H9 (cell line): Measurements from ENCODE around the gene SIK2. TPM values are rescaled to one million over a fixed set of nuclear protein-coding genes. Genes with fewer than 3 reads are reported as not detected.

Experiments used
- DNase-seq: peaks from one replicate; pipeline ENCODE4 v3.0.0-alpha.2; 2017
- H2AFZ ChIP-seq: one replicate; pipeline ENCODE4 v1.6.1; 2013; ENCODE audit warnings: mild to moderate bottlenecking, low read length, control low read depth, moderate library complexity
- H2AK5ac ChIP-seq: 2 replicates; pipeline ENCODE4 v1.6.1; 2013; ENCODE audit warnings: low read length, control low read depth, mixed read lengths; ENCODE audit not compliant: insufficient read length
- H2BK120ac ChIP-seq: one replicate; pipeline ENCODE4 v1.6.1; 2013; ENCODE audit warnings: low read depth, mild to moderate bottlenecking, low read length, control low read depth, inconsistent platforms; ENCODE audit not compliant: poor library complexity, severe bottlenecking
- H2BK12ac ChIP-seq: 2 replicates; pipeline ENCODE4 v1.6.1; 2013; ENCODE audit warnings: low read length, control low read depth, mixed read lengths, low read depth; ENCODE audit not compliant: insufficient read length
- H2BK15ac ChIP-seq: 2 replicates; pipeline ENCODE4 v1.6.1; 2013; ENCODE audit warnings: low read depth, low read length, control low read depth
- H2BK20ac ChIP-seq: one replicate; pipeline ENCODE4 v1.6.1; 2013; ENCODE audit warnings: low read depth, mild to moderate bottlenecking, low read length, control low read depth, inconsistent platforms; ENCODE audit not compliant: poor library complexity, severe bottlenecking
- H2BK5ac ChIP-seq: 2 replicates; pipeline ENCODE4 v1.6.1; 2013; ENCODE audit warnings: low read length, control low read depth, mixed read lengths; ENCODE audit not compliant: insufficient read length
- H3K14ac ChIP-seq: 2 replicates; pipeline ENCODE4 v1.6.1; 2013; ENCODE audit warnings: low read length, control low read depth; ENCODE audit not compliant: insufficient read depth
- H3K18ac ChIP-seq: 2 replicates; pipeline ENCODE4 v1.6.1; 2013; ENCODE audit warnings: low read depth, mild to moderate bottlenecking, mixed read lengths, low read length, control low read depth; ENCODE audit not compliant: insufficient read length
- H3K23ac ChIP-seq: 2 replicates; pipeline ENCODE4 v1.6.1; 2013; ENCODE audit warnings: low read length, control low read depth, mixed read lengths, low read depth; ENCODE audit not compliant: insufficient read length
- H3K23me2 ChIP-seq: 2 replicates; pipeline ENCODE4 v1.6.1; 2013; ENCODE audit warnings: low read depth, mild to moderate bottlenecking, mixed read lengths, low read length, control low read depth; ENCODE audit not compliant: insufficient read length, poor library complexity, severe bottlenecking
- H3K27ac ChIP-seq: 2 replicates; pipeline ENCODE4 v1.5.1; 2013; ENCODE audit warnings: low read length, control low read depth, mixed read lengths, low read depth; ENCODE audit not compliant: insufficient read length
- H3K27me3 ChIP-seq: 2 replicates; pipeline ENCODE4 v1.6.1; 2013; ENCODE audit warnings: low read length, control low read depth, inconsistent platforms; ENCODE audit not compliant: insufficient read depth
- H3K4ac ChIP-seq: 2 replicates; pipeline ENCODE4 v1.6.1; 2013; ENCODE audit warnings: low read depth, mild to moderate bottlenecking, control low read depth, inconsistent platforms, low read length, moderate library complexity
- H3K4me1 ChIP-seq: 2 replicates; pipeline ENCODE4 v1.6.1; 2013; ENCODE audit warnings: low read length, control low read depth, inconsistent platforms; ENCODE audit not compliant: insufficient read depth
- H3K4me2 ChIP-seq: 2 replicates; pipeline ENCODE4 v1.6.1; 2013; ENCODE audit warnings: low read length, control low read depth, mixed read lengths; ENCODE audit not compliant: insufficient read length, insufficient read depth
- H3K56ac ChIP-seq: 2 replicates; pipeline ENCODE4 v1.6.1; 2013; ENCODE audit warnings: low read depth, mild to moderate bottlenecking, mixed read lengths, low read length, control low read depth; ENCODE audit not compliant: insufficient read length
- H3K79me1 ChIP-seq: 2 replicates; pipeline ENCODE4 v1.6.1; 2013; ENCODE audit warnings: low read depth, mild to moderate bottlenecking, moderate library complexity, low read length, control low read depth, inconsistent platforms; ENCODE audit not compliant: insufficient read depth, poor library complexity, severe bottlenecking
- H3K79me2 ChIP-seq: 2 replicates; pipeline ENCODE4 v1.6.1; 2013; ENCODE audit warnings: low read length, control low read depth, inconsistent platforms; ENCODE audit not compliant: insufficient read depth
- H3K9ac ChIP-seq: 2 replicates; pipeline ENCODE4 v1.6.1; 2013; ENCODE audit warnings: low read length, control low read depth, mixed read lengths; ENCODE audit not compliant: insufficient read length; ENCODE audit errors: extremely low read depth
- H3K9me3 ChIP-seq: one replicate; pipeline ENCODE4 v1.6.1; 2013; ENCODE audit warnings: low read depth, low read length, inconsistent platforms; ENCODE audit not compliant: control insufficient read depth
- H3T11ph ChIP-seq: one replicate; pipeline ENCODE4 v1.6.1; 2013; ENCODE audit warnings: mild to moderate bottlenecking, low read length, control low read depth, inconsistent platforms
- H4K20me1 ChIP-seq: one replicate; pipeline ENCODE4 v1.6.1; 2013; ENCODE audit not compliant: control insufficient read depth, insufficient read length, insufficient read depth
- H4K5ac ChIP-seq: 2 replicates; pipeline ENCODE4 v1.6.1; 2013; ENCODE audit warnings: low read depth, mild to moderate bottlenecking, mixed read lengths, low read length, control low read depth; ENCODE audit not compliant: insufficient read length
- H4K8ac ChIP-seq: replicated peaks from 2 replicates; pipeline ENCODE4 v1.6.1; 2013; ENCODE audit warnings: low read length, control low read depth, mixed read lengths, low read depth; ENCODE audit not compliant: insufficient read length
- H4K91ac ChIP-seq: 2 replicates; pipeline ENCODE4 v1.6.1; 2013; ENCODE audit warnings: low read depth, mild to moderate bottlenecking, moderate library complexity, mixed read lengths, low read length, control low read depth; ENCODE audit not compliant: insufficient read length
- H3K27ac Mint-ChIP-seq, 3 experiments: 2 replicates in 2 of 3; 3 replicates in 1 of 3; pipeline ENCODE4 v1.8.0; 2020 to 2021; ENCODE audit warnings: mixed read lengths in 3 of 3, mild to moderate bottlenecking in 1 of 3, moderate library complexity in 1 of 3
- H3K27me3 Mint-ChIP-seq: 2 replicates; pipeline ENCODE4 v1.8.0; 2021; ENCODE audit warnings: low read depth, mild to moderate bottlenecking, moderate library complexity, mixed read lengths
- H3K36me3 Mint-ChIP-seq, 3 experiments: 2 replicates in 2 of 3; 3 replicates in 1 of 3; pipeline ENCODE4 v1.8.0; 2020 to 2021; ENCODE audit warnings: low read depth in 3 of 3, mixed read lengths in 3 of 3; ENCODE audit not compliant: insufficient read depth in 1 of 3
- H3K4me1 Mint-ChIP-seq, 2 experiments: 2 replicates each; pipeline ENCODE4 v1.8.0; 2020; ENCODE audit warnings: mixed read lengths in 2 of 2
- H3K4me3 Mint-ChIP-seq, 2 experiments: 2 replicates in 1 of 2; 3 replicates in 1 of 2; pipeline ENCODE4 v1.8.0; 2020 to 2021; ENCODE audit warnings: mild to moderate bottlenecking in 2 of 2, mixed read lengths in 2 of 2, moderate library complexity in 1 of 2
- H3K9me3 Mint-ChIP-seq, 2 experiments: 2 replicates in 1 of 2; 3 replicates in 1 of 2; pipeline ENCODE4 v1.8.0; 2020; ENCODE audit warnings: mild to moderate bottlenecking in 2 of 2, mixed read lengths in 2 of 2, moderate library complexity in 1 of 2
- CTCF ChIP-seq: fragments of 200-600 bp; sonication (generic); conservative IDR thresholded peaks from 3 replicates; pipeline ENCODE4 v1.8.0; 2021; ENCODE audit warnings: antibody characterized with exemption, mild to moderate bottlenecking
- WGBS: extraction: QIAGEN DNeasy Blood & Tissue Kit; methylation state at CpG from one replicate; pipeline ENCODE4 v1.1.7; 2013; ENCODE audit warnings: missing lambda C conversion rate, low lambda C conversion rate, mixed read lengths; ENCODE audit not compliant: insufficient read length; ENCODE audit errors: extremely low coverage; 5-methylcytosine and 5-hydroxymethylcytosine counted together
- total RNA-seq: library from RNA; stranded (reverse); gene quantifications from 2 replicates; pipeline ENCODE4 v1.2.1, GENCODE V29; 2021

The SIK2 gene
- total RNA-seq, 1 experiment from 2014 or later = 7.5 TPM

- Histone ChIP-seq H2BK12ac (no peak overlapping the region), H3K79me2 (0 out of 2 replicates have a peak, but pooled peaks cover 5% of the 10 kb centered on the region), H3K9ac (peak overlapping the region; percentile 92), H3K27ac (peak overlapping the region; percentile 59), H3K23ac (no peak overlapping the region), H3T11ph (no peak overlapping the region), H3K4me1 (peaks cover 6% of the 10 kb centered on the region; the same call in 1 of the 2 replicates), H3K4ac (no peak overlapping the region; the same call in 1 of the 2 replicates), H3K27me3 (no peaks in the 10 kb centered on the region), H2AFZ (peak overlapping the region; percentile 75), H4K20me1 (no peaks in the 10 kb centered on the region), H3K18ac (no peak overlapping the region), H4K5ac (peak overlapping the region; percentile 55), H2BK120ac (no peak overlapping the region), H3K56ac (no peak overlapping the region), H3K23me2 (peaks cover 11% of the 10 kb centered on the region), H2BK20ac (no peak overlapping the region), H3K79me1 (peaks cover 6% of the 10 kb centered on the region), H3K14ac (peak overlapping the region; percentile 96; the same call in 1 of the 2 replicates), H2AK5ac (no peak overlapping the region), H3K4me2 (peak overlapping the region; percentile 85), H2BK15ac (no peak overlapping the region), H3K9me3 (no peaks in the 10 kb centered on the region), H2BK5ac (no peak overlapping the region), H4K91ac (no peak overlapping the region), H4K8ac (no peak overlapping the region)
- H3K9me3 Mint-ChIP-seq = no peaks in the 10 kb centered on the region
- no peak for DNase-seq
- no CpG with 5 or more reads among the region's 7 CpGs for WGBS
- TF ChIP-seq CTCF = no peak
- H3K4me3 Mint-ChIP-seq = peak overlapping the region; percentile 99 to 100
- H3K27ac Mint-ChIP-seq = peak overlapping the region; percentile 98 to 100 (median 99)
- H3K27me3 Mint-ChIP-seq = no peaks in the 10 kb centered on the region
- peaks cover 43 to 54% of the 10 kb centered on the region in 2 experiments for H3K4me1 Mint-ChIP-seq
- peaks cover 18 to 32% (median 28%) of the 10 kb centered on the region in 3 experiments for H3K36me3 Mint-ChIP-seq
Measured at GRCh38 chr11:111766834-111767142, 164.5 kb downstream of the SIK2 start.
